ENCODE data around the gene BCOR.

GRCh38 chrX:40061005-40061404 lies 36.8 kb downstream of the BCOR start:
- TF ChIP-seq CTCF (IDR thresholded peaks at IDR 0.05) (no peak), POLR2AphosphoS5 (IDR thresholded peaks at IDR 0.05) (no peak)

Data from suprapubic skin (tissue), 3 donors.